ENCODE measurements around the gene CSNK1E.

Gene CSNK1E

DNA sequence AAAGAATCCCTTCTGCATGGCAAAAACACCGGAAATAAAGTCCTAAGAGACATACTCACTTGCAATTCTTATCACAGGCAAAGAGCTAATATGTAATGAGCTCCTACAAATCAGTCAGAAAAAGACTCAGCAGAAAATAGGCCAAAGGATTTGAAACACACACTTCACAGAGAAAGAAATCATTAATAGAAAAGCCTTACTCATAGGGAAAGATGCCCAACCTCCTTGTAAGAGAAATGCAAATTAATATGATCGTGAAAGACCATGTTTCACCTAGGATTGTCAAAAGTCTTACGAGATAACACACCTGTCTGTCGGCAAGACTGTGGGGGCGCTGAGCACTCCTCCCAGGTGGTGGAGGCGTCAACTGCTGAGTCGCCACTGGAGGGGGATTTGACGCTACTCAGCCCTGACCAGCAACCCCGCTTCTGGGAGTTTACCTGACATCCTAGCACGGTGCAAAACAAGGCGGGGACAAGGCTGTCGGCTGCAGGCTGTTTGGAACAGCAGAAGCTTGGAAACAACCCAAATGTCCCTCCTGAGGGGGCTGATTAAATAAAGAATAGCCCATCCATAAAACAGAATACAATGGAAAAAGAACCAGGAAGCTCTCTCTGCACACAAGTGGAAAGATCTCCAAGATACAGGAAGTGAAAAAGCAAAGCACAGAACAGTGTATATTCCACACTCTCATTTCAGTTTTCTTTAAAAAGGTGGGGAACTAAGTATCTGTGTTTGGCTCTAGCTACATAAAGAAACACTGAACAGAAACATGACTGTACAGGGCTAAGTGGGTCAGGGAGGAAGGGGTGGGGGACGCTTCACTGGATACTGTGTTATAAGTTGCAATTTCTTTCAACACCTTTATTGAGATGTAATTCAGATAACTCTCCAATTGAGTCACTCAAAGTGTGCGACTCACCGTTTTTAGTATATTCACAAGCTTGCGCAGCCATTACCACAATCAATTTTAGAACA is 11.5 kb downstream of the CSNK1E start:
- peak; percentile 19 for DNase-seq

DNA sequence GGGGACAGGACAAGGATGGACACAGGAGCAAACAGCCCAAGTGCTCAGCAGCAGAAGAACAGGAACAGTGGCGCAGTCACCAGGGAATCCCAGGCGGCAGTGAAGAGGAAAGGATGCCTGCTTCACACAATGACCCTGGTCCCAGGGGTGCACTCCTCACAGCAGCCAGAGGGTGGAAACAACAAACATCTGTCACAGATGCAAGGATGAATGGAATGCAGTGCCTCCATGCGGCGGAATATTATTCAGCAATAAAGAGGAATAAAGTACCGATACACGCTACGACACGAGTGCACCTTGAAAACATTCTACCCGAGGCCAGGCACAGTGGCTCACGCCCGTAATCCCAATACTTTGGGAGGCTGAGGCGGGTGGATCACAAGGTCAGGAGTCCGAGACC is 12.7 kb downstream of the CSNK1E start:
- no peak for DNase-seq

DNA sequence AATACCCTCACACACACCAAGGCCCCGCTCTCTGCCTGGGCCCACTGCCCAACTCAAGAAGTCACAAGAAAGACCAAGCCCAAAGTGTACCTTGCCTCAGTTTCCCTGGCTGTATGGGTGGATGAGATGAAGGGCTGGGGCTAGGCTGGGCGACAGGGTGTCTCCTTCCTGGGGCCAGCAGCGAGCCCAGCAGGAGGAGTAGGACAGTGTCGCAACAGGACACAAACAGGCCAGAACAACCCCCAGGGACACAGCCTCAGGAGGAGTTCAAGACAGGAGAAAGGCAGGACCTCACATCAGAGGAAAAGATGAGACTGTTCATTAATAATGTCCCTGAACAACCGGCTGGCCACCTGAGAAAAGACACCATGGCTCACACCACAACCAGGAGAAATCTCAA is 13.3 kb downstream of the CSNK1E start:
- DNase-seq = no peak

DNA sequence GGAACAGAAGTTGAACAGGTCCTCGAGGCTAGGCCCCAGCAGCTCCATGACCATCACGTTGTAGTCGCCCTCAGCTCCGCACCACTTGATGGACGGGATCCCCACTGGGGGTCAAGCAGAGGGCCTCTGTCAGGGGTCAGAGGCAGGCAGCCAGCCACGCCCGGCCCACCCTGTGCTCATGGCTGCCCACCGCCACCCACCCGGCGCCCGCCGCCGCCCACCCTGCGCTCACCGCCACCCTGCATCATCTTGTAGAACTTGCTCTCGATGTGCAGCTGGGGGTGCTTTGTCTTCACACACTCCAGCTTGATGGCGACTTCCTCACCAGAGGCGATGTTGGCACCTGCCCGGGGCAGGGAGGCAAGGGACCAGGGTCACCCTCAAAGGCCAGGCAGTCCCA is 14.3 kb downstream of the CSNK1E start:
- no peak for DNase-seq

DNA sequence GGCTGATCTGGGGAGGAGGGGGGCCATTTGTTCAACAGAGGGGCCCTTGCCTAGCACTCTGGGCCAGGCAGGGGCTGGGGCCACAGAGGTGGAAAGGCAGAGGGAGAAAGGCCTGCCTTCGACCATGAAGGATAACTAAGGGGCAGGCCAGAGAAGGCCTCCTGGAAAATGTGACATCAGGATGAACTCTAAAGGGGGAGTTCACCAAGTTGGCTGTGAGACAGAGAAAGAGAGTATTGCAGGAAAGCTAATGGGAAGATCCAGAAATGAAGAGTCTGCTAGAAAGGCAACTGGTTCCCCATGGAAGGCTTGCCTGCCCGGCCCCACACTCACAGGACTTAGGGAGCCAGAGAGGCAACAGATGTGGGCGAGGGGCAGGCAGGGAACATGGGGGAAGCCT is 16.3 kb downstream of the CSNK1E start:
- DNase-seq = no peak

DNA sequence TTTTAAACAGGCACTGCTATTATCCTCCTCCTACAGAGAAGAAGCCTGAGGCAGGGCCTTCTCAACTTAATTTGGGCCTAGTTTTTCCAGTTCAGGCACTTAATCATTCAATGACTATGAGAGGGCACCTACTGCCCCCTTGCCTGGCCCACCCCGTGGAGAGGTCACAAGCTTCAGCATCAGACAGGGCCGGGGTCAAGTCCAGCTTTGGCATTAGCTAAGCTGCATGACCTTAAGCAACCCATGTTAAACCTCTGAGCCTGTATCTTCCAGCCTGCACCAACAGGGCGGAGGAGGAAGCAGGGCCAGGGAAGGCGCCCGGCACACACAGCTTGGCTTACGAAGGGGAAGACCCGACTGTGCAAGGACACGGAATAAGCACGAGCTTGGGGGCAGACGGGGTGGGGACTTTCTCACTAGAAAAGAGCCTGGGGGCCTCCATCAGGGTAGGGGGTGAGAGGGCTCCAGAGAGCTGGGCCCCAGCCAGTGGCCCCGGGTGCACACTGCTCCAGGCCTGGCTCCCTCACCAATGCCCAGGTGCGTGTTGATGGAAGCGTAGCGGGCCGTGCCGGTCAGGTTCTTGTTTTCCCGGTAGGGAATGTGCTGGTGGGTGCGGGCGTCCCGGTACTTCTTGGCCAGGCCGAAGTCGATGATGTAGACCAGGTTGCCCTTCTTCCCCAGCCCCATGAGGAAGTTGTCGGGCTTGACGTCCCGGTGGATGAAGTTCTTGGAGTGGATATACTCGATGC is 16.9 kb downstream of the CSNK1E start:
- DNase-seq = no peak

DNA sequence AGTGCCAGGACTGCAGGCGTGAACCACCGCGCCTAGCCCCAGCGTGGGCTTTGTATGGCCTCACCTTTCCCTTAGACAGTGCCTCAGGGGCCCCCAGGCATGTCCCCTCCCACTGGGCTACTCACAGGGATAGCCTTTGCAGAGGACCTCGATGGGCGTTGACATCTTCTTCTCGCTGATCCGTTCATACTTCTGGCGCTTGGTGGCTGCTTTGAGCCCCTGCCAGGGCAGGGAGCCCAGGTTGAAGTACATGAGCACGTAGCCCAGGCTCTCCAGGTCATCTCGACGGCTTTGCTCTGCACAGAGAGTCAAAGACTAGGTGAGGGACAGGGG is 17.5 kb downstream of the CSNK1E start:
- DNase-seq = no peak

DNA sequence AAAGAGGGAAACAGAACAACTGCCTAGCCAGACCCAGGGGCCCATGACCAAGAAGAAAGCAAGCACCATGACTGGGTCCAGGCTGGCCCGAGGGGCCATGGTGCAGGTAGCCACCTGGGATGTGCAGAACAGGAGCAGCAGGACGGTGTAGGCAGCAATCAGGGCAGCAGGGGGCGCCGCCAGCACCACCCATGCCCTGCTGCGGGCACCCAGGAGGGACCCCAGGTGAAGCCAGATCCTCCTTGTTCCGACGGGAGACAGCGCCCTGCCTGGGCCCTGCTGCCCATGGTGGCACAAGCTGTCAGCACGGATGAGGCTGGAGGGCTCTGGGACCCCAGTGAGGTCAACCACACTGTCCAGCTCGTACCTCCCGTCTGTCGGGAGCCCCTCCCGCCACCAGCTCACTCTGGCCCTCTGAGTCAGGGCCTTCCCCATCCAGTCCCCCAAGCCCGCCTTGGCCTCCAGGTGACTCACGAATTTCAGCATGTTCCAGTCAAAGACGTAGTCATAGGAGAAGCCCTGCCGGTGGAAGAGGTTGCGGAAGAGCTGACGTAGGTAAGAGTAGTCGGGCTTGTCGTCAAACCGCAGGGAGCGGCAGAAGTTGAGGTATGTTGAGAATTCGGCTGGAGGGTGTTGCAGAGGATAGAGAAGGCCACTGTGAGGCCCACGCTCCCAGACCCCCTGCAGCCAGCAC is 18.8 kb downstream of the CSNK1E start:
- DNase-seq = peak; percentile 44

DNA sequence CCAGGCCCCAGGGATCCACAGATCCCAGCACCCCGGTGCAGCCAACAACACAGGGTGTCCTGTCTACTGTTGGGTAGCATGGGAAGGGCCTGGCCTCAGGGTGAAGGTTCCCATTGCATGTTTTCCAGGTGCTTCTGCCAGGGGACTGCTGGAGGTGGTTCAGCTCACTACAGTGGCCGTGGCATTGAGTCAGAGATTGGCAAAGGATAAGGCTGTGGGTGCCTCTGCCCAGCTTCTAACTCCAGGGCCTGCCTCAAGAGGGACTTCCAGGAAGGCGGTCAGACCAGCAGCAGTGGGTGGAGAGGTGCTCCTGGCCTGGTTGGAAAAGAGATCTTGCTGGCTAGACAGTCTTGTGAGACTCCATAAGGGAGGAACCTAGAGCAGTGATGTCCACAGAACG is 20.9 kb downstream of the CSNK1E start:
- DNase-seq = no peak

DNA sequence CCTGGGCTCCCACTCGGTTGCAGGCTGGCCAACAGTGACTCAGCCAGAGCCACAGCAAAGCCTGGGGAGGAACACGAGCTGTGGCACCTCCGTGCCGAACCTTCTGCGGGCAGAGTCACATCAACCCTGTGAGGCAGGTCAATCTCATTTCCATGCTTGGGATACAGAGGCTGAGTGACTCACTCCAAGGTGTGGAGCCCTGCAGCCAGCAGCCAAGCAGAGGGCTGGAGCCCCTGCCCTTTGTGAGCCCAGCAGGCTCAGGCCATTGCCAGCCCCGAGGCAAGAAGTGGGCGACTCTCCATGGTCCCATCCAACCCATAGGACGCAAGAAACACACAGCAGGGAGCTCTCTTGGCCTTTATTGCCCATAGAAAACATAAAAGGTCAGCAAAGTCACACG is 21.4 kb downstream of the CSNK1E start:
- no peak for DNase-seq

DNA sequence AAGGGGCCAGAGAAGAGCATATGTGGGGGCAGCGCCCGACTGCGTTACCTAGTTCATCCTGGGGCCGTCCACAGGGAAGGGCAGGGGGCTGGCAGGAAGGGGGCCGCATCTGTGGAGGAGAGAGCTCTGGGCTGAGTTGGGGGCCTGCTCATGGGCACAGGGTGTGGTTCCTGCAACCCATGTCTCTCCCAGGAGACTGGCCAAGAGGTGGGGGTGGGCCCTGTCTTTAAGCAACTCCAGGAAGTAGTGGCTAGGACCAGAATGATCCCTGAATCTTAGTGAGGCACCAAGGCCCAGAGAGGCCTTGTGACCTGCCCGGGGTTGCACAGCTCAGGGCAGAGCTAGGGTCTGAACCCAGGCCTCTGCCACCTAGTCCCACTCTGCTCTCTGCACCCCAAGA is 21.9 kb downstream of the CSNK1E start:
- DNase-seq = no peak

DNA sequence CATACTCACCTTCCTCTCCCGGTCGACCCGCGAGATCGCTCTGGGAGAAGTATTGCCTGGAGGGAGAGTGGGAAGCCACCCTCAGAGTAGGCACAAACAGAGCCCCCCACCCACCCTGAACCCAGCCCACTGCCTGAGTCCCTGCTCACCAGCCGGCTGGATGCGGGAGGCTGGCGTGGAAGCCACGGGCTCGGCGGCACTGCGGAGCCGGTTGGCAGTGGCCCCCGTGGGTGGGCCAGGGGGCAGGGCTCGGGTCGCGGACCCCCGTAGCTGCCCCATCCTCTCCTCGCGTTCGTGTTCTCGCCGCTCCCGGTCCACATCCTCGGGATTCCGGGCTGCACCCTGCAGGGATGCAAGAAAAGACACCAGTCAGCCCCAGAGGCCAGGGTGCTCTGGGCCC is 23.0 kb downstream of the CSNK1E start:
- no peak for DNase-seq

DNA sequence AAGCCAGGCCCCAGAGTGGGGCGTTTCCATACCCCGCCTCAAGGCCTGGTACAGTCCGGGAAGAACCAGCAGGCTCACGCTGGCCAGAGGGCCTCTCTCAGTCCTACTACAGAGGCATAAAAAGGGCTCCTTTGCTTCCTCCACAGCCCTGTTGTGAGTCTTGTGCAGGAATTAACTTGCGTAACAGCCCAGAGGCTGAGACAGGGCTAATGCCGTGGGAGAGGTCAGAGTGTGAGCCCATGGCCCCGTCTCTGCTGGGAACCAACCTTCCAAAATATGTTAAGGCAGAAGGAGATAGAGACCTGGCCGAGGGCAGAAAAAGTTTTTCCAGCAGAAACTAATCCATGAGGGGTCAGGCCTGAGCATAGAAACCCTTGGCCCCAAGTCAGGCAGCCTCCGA is 24.5 kb downstream of the CSNK1E start:
- DNase-seq = no peak

DNA sequence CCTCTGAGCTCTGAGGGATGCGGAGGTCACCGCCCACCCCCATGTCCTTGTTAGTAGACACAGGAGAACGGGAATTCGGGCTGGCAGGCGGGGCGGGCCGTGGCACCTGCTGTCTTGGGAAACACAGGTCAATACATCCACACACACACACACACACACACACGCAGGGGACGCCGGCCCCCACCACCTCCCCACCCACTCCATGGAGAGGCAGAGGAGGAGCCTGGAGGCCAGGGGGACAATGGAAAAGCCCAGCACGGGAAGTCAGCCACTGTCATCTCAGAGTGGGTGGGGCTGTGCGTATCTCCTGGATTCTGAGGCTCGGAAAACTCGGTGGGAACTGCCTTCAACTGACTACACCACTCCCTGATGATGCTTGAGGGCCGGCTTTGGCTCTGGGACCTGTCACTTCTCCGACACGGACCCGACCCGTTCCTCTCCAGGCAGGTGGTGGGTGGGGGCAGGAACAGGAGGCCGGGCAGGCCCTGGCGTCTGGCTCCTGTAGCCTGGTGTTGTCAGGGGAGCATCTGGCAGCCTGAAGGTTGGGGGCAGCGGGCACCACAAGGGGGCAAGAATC is 25.9 kb downstream of the CSNK1E start:
- no peak for DNase-seq

DNA sequence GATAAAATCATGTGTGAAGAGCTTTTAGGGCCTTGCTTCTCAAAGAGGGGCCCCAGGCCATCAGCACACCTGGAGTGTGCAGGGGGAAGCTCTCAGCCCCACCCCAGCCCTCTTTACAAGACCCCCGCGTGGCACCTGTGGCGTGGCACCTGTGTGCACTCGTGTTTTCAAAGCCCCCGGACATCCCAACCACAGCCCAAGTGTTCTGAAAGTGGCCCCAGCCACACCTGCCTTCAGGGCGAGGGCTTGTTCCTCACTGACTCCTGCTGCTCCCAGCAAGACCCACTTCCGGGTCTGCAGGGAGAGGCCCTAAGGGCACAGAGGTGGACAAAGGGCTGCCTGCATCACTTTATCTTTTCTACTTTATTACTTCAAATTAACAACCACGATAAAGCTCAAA is 26.9 kb downstream of the CSNK1E start:
- DNase-seq = no peak

DNA sequence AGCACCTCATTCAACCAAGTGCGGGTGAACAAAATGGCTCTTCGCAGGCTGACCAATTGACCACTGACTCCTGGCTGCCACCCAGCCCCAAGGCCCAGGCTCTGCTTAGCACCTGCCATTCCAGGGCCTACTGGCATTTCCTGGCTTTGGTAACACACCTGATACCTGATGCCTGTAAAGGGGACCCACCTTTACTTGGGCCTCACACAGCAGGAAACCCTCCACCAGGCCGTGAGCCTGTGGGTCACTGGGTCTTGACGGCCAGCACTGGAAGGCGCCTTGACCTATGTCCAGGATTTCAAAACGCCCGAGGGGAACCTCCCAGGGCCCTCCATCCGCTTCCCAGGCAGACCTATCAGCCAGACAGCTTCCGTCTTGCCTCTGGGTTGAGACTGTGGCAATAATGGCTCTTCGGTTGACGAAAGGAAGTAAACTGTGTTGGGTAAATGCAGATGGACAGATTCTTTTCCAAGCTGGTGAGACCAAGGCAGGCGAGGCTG is 27.6 kb downstream of the CSNK1E start:
- DNase-seq = no peak

DNA sequence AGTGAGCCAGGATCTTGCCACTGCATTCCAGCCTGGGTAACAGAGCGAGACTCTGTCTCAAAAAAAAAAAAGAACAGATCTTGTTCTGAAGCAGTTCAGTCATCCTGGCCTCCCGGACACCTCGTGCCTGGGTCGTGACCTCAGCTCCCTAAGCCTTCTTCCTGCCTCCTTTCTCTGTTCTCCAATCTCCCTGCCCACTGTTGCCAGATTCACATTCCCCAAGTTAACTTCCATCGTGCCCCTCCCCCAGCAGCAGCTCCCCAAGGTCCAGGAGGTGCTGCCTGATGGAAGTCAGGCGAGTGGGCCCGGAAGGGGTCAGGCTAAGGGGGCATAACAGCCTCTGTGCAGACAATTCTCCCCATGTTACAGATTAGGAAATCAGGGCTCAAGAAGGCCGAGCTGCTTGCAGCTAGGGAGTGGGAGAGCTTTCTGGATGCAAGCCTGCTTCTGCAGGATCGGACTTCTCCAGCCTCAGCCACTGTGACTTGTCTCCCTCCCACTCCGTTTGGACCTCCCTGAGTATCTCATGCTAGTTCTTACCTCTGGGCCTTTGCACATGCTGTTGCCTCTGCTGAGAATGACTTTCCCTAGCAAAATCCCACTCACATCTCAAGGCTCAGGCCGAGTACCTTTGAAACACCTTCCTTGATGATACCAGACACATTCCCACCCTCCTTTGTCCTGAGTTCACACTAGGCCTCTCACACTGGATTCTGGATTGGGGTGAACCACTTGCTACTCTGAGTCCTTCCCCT is 30.1 kb downstream of the CSNK1E start:
- no peak for DNase-seq

DNA sequence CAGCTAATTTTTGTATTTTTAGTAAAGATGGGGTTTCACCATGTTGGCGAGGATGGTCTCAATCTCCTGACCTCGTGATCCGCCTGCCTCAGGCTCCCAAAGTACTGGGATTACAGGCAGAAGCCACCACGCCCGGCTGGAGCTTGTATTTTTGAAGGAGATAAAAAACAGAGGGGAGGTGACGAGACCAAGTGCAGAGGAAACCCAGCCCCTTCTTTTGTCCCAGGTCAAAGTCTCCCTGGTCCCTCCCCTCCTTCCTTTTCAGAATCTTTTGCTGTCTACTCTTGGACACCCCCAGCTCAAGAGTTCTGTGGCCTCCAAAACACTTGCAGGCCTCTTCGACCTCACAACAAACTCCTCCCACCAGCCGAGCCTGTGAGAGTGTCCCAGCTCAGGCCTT is 32.2 kb downstream of the CSNK1E start:
- DNase-seq = no peak

DNA sequence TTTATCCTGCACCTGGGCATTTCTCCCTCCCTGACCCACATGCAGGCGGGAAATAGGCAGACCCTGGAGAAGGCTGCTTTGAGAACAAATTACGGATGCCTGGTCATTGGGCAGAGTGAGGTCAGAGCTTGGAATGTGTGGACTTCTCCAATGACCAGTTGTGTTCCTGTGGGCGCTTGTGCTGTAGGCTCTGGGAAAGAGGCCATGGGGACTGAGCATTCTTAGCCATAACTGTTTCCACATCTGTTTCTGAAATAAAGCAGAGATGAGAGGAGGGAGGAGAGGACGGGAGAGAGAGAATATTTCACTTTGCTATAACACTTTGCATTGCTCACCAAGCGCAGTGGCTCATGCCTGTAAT is 33.2 kb downstream of the CSNK1E start:
- no peak for DNase-seq

DNA sequence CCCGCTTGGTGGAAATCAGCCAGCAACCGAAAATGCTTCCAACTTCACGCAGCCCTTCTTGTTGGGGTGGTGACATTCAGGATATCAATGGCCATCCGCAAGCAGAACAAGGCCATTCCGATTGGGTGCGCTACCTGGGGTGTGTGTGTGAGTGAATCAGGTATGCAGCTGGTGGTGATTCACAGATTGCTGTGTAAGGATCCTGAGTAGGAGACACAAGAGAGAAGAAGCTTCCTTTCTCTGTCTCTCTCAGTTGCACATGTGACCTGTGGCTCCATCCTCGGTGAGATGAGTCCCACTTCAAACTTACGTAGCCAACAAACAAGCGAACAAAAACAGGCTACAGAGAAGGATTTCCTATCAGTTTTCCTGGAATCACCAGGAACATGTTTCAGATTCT is 34.8 kb downstream of the CSNK1E start:
- DNase-seq = no peak

DNA sequence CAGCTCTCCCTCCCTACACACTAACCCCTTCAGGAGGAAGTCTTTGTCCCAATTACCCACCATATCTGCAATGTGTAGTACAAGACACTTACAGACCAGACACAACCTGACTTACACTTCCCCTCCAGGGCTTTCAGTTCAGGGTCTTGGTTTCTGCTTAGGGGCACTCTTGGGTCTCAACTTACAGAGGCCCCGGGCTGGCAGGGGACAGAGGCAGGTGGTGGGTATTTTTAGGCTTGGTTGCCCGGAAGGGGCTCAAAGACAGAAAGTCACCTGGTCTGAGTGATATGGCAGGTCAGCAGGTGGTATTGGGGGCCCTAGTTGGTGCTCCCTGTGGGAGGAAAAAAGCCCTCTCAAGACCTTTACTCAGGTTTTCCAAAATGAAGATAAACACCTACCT is 41.1 kb downstream of the CSNK1E start:
- no peak for DNase-seq

DNA sequence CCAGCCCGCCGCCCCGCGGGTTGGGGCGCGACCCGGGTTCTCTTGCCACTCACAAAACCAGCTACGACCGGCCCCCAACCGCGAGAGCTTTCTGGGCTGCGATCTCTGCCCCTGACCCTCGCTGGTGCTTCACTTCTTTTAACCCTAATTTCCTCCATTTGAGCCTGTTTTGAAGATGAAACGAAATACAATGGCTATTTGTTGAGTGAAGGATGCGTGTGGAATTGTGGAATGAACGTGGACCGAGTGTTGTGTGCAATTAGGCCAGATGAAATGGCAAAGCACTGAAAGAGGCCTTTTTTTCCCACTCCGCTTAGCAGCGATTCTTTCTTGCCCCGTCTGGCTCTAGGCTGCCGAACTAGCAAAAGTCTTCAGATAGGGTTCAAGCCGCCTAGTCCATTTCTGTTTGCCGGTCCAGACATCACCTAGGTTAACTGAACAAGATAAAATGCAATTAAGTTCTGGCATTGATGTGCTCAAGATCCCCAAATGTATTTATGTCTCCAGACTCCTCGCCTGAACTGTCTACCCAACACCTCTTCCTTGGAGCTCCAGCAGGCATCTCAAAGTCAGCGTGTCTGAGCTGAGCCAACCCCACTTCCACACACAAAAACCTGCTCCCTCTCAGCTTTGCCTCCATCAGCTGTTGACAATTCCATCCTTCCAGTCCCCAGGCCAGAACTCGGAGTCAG is 44.0 kb downstream of the CSNK1E start:
- DNase-seq = no peak

Measured in T-helper 9 cell (primary cell).